HG03432 (cell line): ENCODE measurements around the gene KIF13A.
"Not testable (repeated sequence)": the region's sequence is repeated elsewhere in the genome, so short reads cannot be mapped to it uniquely, and the experiment has no call there.

Experiments
- ATAC-seq: cut with Tn5 transposase; IDR thresholded peaks from one replicate; pipeline ENCODE4 v1.9.1; 2021; ENCODE audit warnings: mild to moderate bottlenecking, moderate library complexity; ENCODE audit not compliant: unreplicated experiment

KIF13A gene

DNA sequence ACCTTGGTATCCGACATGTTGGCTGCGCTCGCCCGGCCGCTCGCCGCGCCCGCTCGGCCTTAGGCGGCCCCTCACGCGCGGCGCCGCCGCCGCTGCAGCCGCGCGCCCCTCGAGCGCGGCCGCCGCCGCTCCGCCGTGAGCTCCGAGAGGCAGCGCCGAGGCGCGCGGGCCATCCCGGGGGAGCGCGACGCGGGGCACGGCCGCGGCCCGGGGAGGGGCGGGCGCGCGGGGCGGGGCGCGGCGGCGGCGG, at the start of gene KIF13A:
KIF13A (minus strand) TSS at position 189 of the 250 bp plus-strand sequence; CDS start at position 17, 172 bp downstream.
- no peak for ATAC-seq

DNA sequence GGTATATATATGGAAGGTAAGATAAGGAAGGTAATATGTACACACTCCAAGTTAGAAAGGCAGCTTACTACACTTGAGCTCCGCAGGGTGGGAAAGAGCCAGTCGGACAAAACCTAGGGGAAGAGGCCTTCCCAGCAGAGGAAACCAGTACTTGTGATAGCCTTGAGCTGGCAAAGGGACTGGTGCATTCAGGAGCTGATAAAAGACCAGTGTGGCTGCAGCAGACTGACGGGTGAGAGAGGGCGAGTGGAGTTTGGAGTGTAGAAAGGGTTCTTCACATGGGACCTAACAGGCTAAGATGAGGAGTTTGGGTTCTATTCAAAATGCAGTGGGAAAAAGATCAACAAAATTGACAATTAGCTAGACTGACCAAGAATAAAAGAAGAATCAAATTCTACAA, 49.3 kb upstream of the KIF13A start:
- no peak for ATAC-seq

DNA sequence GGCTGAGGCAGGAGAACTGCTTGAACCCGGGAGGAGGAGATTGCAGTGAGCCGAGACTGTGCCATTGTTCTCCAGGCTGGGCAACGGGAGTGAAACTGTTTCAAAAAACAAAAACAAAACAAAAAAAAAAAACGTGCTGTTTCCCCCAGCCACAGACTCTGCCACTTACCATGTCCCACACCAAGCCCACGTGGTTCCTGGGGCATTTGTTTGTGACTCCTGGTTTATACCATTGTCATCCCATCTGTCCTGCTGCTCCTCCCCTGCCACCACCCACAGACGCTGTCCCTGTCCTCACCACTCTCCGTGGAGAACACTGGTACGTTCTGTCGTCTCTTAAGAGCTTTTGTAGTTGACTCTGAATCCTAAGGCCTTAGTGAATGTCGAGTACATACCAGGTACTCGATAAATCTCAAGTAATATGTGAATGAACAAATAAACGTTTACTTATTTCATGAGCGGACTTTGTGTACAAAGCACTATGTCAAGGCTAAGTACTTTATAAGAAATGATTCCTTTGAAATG, 48.0 kb upstream of the KIF13A start:
- no peak for ATAC-seq

DNA sequence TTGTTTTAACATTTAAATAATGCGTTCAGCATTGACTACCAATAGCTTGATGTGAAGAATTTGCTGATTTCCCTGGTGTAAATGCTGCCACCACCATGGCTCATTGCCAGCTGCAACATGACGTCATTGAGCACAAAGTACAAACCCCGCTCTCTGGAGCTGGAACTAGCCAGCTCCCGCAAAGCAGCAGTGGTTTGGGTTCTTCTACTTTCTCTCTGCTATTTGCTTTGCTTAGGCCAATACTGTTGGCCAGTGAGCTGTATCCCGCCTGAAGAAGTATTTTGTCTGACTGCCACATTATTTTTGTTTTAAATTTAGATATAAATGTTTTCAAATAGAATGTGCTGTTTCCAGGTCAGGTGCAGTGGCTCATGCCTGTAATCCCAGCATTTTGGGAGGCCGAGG, 47.4 kb upstream of the KIF13A start:
- ATAC-seq: no peak

DNA sequence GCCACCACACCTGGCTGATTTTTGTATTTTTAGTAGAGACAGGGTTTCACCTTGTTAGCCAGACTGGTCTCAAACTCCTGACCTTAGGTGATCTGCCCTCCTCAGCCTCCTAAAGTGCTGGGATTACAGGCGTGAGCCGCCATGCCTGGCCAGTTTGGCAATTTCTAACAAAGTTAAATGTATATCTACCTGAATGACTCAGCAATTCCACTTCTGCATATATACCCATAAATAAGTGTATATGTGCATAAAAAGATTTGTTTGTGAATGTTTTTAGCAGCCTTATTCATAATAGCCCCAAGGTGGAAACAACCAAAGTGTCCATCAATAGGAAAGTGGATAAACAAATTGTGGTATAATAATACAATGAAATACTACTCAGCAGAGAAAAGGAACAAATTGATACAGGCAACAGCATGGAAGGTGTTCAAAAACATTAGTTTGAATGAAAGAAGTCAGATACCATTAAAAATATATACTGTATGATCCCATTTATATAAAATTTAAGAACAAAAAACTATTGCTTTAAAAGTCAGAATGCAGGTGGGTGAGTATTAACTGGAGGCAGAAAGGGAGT, 44.3 kb upstream of the KIF13A start:
- ATAC-seq: no peak

DNA sequence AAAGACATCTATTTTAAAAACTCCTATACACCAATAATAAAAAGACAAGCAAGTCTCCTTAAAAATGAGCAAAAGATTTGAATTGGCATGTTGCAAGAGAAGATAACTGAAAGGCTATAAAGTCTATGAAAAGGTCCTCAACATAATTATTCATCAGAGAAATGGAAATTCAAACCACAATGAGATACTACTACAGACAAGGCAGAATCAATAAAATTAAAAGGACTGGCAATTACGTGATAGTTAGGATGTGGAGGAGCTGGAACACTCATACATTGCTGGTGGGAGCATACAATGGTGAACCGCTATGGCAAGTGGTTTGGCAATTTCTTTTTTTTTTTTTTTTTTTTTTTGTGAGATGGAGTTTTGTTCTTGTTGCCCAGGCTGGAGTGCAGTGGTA, 43.8 kb upstream of the KIF13A start:
- ATAC-seq: no peak

DNA sequence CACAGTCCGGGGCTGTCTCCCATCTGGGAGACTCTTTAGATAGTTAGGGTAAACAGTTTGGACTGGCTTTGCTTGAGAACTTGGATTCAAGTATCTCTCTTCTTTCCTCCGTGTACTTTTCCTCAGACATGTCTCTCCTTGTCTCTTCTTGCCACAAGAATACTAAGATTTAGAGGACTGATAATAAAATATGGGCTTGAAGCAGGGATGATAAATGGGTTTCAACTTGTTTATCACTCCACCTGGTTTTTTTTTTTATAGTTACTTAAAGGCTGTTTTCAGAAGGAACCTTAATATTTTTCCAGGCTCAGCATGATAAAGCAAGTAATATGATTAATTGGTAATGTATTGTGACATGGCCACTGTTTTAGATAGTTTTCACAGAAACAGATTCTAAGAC, 40.9 kb upstream of the KIF13A start:
- no peak for ATAC-seq

DNA sequence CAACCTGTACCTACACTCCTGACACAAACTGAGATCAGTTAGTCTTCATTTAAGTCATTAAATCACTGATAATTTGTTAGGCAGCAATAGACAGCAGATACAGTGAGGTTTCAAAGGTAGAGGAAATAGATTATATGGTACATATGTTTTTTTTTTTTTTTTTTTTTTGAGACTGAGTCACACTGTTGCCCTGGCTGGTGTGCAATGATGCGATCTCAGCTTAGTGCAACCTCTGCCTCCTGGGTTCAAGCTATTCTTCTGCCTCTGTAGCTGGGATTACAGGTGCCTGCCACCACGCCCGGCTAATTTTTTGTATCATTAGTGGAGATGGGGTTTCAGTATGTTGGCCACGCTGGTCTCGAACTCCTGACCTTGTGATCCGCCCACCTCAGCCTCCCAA, 38.2 kb upstream of the KIF13A start:
- ATAC-seq: no peak

DNA sequence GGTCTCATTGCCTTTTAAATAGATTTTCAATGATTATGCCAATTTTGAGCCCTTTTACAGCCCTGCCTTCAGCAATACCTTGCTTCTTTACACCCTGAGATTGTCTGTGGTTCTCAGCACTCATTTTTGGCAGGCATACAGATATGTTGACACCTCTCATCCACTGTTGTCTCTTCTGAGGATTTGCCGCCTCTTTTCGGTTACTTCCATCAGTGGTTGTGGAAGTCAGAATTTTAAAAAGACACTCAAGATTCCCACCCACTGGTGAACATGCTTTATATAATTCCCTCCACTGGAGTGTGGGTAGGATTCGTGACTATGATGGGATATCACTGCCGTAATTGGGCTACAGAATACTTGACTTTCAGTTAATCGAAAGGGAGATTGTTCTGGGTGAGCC, 37.4 kb upstream of the KIF13A start:
- ATAC-seq: no peak

DNA sequence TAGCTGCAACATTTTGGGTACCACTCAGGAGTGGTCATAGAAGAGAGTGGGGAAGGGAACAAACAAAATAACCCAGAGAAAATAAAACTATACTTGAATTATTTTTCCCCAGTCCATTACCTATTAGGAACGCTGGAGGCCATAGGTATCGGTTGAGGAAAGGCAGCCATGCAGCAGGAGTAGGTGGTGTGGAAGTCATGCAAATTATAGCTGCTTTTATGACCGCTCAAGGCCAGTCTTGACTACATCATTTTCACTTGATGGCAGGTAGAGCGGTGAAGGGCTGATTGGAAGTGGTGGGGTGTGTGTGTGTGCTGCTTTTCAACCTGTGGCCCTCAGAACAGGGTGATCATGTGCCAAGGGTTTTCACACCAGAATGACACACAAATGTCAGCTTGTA, 36.5 kb upstream of the KIF13A start:
- ATAC-seq: no peak

DNA sequence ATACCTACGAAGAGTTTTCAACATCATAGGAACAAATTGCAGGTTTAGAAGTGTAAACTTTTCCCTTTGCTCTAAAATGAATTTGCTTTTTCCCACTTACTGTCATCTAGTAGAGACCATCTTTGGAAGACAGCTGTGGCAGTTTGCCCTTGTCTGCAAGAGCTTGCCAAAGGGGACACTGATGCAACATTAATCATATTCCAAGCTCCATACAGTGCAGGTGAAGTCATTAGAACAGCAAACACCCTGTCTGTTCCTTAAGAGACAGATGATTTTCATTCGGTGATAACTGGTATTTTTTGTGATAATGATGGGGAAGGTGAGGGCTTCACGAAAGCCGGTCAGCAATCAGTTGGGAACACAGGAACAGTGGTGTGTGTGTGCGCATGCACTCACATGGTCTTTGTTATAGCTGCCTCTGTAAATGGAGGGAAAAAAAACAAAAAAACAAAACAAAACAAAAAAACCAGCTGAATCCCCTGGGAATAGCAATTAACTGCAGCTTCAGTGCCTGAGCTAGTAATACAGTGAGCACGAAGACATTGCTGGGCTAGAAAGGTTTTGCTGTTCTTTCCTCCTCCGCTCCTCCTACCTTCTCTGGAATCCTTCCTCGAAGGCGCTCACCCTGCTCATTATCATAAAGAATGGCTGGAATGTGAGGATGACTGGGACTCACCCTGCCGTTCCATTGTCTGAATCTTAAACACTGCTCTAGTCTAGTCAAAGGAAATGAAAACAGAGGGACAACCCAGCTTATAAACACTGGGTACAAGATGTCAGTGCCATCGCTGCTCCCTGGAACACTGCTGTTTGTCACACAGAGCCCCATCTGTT, 35.2 kb upstream of the KIF13A start:
- no peak for ATAC-seq

DNA sequence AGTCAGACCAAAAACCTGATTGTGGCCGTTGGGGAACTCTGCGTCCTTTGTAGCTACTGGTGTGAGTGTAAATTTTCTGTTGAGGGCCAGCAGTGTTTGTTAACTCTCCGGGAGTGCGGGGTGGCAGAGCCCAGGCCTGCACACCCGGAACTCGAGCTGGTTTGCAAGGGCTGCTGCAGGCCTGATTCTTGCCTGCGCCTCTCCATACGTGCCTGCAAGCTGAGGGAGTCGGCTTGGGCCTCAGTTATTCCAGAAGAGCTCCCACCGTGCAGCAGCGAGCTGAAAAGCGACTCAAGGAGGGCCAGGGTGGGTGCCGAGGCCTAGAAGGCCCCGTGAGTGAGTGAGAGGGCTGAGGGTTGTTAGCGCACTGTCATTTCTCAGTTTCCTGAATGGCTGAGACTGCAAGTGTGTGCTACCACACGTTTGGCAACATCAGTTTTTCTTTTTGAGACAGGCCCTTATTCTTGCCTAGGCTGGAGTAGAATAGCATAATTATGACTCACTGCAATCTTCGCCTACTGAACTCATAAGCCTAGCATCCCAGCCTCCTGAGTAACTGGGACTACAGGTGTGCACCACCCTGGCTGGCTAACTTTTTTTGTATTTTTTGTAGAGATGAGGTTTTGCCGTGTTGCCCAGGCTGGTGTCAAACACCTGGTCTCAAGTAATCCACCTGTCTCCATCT, 33.9 kb upstream of the KIF13A start:
- ATAC-seq: no peak

DNA sequence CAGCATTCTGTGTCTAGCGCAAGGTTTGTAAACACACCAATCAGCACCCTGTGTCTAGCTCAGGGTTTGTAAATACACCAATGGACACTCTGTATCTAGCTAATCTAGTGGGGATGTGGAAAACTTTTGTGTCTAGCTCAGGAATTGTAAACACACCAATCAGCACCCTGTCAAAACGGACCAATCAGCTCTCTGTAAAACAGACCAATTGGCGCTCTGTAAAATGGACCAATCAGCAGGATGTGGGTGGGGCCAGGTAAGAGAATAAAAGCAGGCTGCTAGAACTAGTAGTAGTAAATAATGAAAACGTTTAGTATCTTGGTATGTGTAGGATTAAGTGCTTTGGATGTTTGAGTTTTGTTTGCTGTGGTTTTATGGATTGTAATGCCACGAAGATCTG, 33.1 kb upstream of the KIF13A start:
- not testable (repeated sequence) for ATAC-seq

DNA sequence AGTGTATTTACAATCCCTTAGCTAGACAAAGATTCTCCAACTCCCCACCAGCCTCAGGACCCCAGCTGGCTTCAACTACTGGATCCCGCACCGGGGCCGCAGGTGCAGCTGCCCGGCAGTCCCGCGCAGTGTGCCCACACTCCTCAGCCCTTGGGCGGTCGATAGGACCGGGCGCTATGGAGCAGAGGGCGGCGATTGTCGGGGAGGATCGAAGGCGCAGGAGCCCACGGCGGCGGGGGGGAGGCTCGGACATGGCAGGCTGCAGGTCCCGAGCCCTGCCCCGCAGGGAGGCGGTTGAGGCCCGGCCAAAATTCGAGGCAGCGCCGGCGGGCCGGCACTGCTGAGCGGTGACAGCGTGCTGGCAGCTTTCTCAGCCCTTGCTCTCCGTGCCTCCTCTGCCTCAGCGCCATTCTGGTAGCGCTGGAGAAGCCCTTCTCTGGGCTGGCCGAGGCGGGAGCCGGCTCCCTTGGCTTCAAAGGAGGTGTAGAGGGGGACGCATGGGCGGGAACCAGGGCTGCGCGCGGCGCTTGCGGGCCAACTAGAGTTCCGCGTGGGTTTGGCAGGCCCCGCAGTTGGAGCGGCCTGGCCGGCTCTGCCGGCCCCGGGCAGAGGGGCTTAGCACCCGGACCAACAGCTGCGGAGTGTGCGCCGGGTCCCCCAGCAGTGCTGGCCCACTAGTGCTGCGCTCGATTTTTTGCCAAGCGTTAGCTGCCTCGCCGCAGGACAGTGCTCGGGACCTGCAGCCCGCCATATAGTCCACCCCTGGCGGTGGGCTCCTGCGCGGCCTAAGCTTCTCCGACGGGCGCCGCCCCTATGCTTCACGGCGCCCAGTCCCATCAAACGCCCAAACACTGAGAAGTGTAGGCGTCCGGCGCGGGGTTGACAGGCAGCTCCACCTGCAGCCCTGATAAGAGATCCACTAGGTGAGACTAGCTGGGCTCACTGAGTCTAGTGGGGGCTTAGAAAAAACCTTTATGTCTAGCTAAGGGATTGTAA, 32.4 kb upstream of the KIF13A start:
- ATAC-seq: no peak

DNA sequence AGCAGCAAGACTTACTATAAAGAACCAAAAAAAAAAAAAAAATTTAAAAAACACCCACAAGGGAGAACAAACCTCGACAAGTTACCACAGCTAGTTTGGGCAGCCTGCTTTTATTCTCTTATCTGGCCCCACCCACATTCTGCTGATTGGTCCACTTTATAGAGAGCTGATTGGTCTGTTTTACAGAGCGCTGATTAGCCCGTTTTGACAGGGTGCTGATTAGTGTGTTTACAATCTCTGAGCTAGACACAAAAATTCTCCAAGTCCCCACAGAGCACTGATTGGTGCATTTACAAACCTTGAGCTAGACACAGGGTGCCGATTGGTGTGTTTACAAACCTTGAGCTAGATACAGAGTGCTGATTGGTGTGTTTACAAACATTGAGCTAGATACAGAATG, 31.7 kb upstream of the KIF13A start:
- not testable (repeated sequence) for ATAC-seq

DNA sequence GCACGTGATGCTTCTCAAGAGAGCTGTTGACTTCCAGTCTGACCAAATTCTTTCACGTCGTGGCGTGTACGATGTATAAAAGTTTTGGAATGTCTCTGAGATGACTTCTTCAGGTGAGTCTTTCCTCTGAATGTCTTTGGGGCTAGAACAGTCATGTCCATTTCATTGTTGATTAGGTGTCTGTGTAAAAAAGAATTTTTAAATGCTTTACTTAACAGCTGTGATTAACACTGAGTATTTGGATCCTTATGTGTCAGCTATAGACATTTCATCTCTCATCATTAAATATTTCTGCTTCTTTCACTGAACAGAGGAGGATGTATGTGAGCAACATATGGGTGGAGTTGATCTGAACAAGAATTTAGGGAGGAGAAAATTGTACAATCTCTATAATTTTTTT, 29.3 kb upstream of the KIF13A start:
- no peak for ATAC-seq

DNA sequence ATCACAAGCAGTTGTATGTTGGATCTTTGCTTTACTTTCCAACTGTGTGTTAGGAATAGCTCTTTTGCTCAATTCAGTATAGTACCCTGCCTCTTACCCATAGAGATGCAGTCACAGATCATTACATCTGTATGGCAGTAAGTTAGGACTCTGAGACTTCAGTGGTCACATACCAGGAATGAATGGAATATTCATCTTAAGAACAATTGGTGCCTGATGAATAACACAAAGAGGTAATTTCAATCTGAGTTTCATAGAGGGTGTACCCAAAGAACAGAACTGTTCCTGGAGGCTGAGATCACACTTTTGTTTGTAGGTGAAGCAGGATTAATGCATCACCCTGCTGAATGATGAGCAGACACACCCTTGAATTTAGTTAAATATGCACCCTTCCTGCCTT, 28.7 kb upstream of the KIF13A start:
- ATAC-seq: no peak

DNA sequence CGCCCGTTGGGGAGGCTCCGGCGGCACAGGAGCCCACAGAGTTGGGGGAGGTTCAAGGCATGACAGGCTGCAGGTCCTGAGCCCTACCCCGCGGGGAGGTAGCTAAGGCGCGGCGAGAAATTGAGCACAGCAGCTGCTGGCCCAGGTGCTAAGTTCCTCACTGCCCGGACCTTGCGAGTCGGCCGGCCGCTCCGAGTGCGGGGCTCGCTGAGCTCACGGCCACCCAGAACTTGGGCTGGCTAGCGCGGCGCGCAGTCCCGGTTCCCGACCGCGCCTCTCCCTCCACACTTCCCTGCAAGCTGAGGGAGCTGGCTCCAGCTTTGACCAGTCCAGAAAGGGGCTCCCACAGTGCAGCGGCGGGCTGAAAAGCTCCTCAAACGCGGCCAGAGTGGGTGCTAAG, 23.9 kb upstream of the KIF13A start:
- no peak for ATAC-seq

DNA sequence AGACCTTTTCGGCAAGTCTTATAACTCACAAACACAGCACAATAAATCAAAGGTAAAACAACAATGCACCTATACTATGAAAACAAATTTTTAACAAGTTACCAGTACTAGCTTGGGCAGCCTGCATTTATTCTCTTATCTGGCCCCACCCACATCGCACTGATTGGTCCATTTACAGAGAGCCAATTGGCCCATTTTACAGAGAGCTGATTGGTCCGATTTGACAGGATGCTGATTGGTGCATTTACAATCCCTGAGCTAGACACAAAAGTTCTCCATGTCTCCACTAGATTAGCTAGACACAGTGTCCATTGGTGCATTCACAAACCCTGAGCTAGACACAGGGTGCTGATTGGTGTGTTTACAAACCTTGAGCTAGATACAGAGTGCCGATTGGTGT, 23.1 kb upstream of the KIF13A start:
- ATAC-seq: not testable (repeated sequence)

DNA sequence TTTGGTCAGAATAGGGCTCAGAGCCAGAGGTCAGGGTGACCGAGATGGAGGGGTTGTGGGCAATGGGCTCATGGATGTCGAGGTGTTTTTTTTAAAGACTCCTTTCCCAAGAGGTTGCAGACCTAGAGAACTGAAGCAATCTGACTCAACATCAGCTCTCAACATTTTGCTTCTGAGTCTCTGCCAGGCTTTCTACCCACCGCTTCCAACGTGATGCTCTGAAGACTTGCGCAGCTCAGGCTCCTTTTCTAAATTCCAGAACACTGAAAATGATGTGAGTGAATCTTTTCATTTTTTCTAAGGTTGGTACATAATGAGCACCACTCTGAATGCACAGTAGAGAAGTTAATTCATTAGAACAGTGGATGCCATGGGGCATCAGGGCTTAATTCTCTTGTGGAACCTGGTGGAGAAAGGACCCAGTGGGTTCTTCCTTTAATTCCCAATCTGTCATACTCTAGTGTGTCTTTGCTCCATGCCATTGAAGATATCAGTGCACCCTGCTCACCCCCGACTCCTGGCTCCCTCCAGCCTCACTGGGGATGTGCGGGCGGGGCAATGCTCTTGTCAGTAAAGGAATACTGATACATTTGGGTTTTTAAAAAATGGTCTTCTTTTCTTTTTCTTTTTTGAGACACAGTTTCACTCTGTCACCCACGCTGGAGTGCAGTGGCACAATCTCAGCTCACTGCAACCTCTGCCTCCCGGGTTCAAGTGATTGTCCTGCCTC, 17.0 kb upstream of the KIF13A start:
- no peak for ATAC-seq
